Measurements from ENCODE around the gene CRACR2B.

Gene CRACR2B

GRCh38 chr11:849104-849824, 21.5 kb downstream of the CRACR2B start:
- Histone ChIP-seq H3K27ac (ENCODE audit: low read length) (no peak overlapping the region), H3K9me2 (replicated peaks; ENCODE audit: insufficient read depth, low read length) (no peaks in the 10 kb centered on the region), H3K79me2 (ENCODE audit: low read length) (no peaks in the 10 kb centered on the region), H3K4me1 (ENCODE audit: low read length) (peaks cover 4% of the 10 kb centered on the region; the same call in 1 of the 2 replicates), H3K9me3 (replicated peaks; ENCODE audit: insufficient read depth, low read length) (no peaks in the 10 kb centered on the region), H3K9ac (ENCODE audit: low read length) (no peak overlapping the region), H4K20me1 (ENCODE audit: insufficient read depth, low read length) (no peaks in the 10 kb centered on the region), H3K27me3 (replicated peaks; ENCODE audit: insufficient read depth, low read length) (peaks cover 80% of the 10 kb centered on the region), H3K36me3 (replicated peaks; ENCODE audit: insufficient read depth, low read length) (no peaks in the 10 kb centered on the region), H3K4me2 (ENCODE audit: low read depth, low read length) (peak overlapping the region; percentile 60), H3F3A (ENCODE audit: insufficient read depth, low read length) (no peaks in the 10 kb centered on the region), H2AFZ (ENCODE audit: low read length) (no peak overlapping the region), H3K4me3 (ENCODE audit: low read length) (peak overlapping the region; percentile 26; the same call in 1 of the 2 replicates)
- TF ChIP-seq CTCF (IDR thresholded peaks at IDR 0.05; ENCODE audit: low read length) (no peak), EZH2 (optimal IDR thresholded peaks at IDR 0.05; ENCODE audit: low read depth, low read length) (no peak), EZH2phosphoT487 (IDR thresholded peaks at IDR 0.05; ENCODE audit: low read length) (no peak)
- DNase-seq = peak; percentile 28

GRCh38 chr11:849951-850774, 22.4 kb downstream of the CRACR2B start:
- Histone ChIP-seq H3K4me2 (ENCODE audit: low read depth, low read length) (no peak overlapping the region), H4K20me1 (ENCODE audit: insufficient read depth, low read length) (no peaks in the 10 kb centered on the region), H3K27me3 (replicated peaks; ENCODE audit: insufficient read depth, low read length) (peaks cover 82% of the 10 kb centered on the region), H3K4me3 (ENCODE audit: low read length) (no peak overlapping the region), H3K36me3 (replicated peaks; ENCODE audit: insufficient read depth, low read length) (no peaks in the 10 kb centered on the region), H3K79me2 (ENCODE audit: low read length) (no peaks in the 10 kb centered on the region), H3K9ac (ENCODE audit: low read length) (no peak overlapping the region), H3K9me3 (replicated peaks; ENCODE audit: insufficient read depth, low read length) (no peaks in the 10 kb centered on the region), H3F3A (ENCODE audit: insufficient read depth, low read length) (no peaks in the 10 kb centered on the region), H3K4me1 (ENCODE audit: low read length) (peaks cover 4% of the 10 kb centered on the region; the same call in 1 of the 2 replicates), H2AFZ (ENCODE audit: low read length) (no peak overlapping the region), H3K9me2 (replicated peaks; ENCODE audit: insufficient read depth, low read length) (no peaks in the 10 kb centered on the region), H3K27ac (ENCODE audit: low read length) (no peak overlapping the region)
- DNase-seq = no peak
- no peak for TF ChIP-seq CTCF (IDR thresholded peaks at IDR 0.05; ENCODE audit: low read length)
- TF ChIP-seq EZH2 (optimal IDR thresholded peaks at IDR 0.05; ENCODE audit: low read depth, low read length) = no peak
- no peak for TF ChIP-seq EZH2phosphoT487 (IDR thresholded peaks at IDR 0.05; ENCODE audit: low read length)

- peaks cover 4% of the 10 kb centered on the region; the same call in 1 of the 2 replicates for H3K4me1 ChIP-seq (ENCODE audit: low read length)
These were observed 23.4 kb downstream of the CRACR2B start for GRCh38 chr11:850775-851763.

More at GRCh38 chr11:850775-851763, 23.4 kb downstream of the CRACR2B start:
- peaks cover 82% of the 10 kb centered on the region for H3K27me3 ChIP-seq (replicated peaks; ENCODE audit: insufficient read depth, low read length)
- TF ChIP-seq CTCF (IDR thresholded peaks at IDR 0.05; ENCODE audit: low read length) (peak; percentile 28), EZH2 (optimal IDR thresholded peaks at IDR 0.05; ENCODE audit: low read depth, low read length) (no peak)
- no peaks in the 10 kb centered on the region for H4K20me1 ChIP-seq (ENCODE audit: insufficient read depth, low read length)
- no peaks in the 10 kb centered on the region for H3K9me3 ChIP-seq (replicated peaks; ENCODE audit: insufficient read depth, low read length)
- H3F3A ChIP-seq (ENCODE audit: insufficient read depth, low read length) = no peaks in the 10 kb centered on the region
- no peak overlapping the region for H3K27ac ChIP-seq (ENCODE audit: low read length)
- no peaks in the 10 kb centered on the region for H3K79me2 ChIP-seq (ENCODE audit: low read length)
- H3K36me3 ChIP-seq (replicated peaks; ENCODE audit: insufficient read depth, low read length) = no peaks in the 10 kb centered on the region
- H3K9ac ChIP-seq (ENCODE audit: low read length) = no peak overlapping the region
- DNase-seq = no peak
- no peak overlapping the region for H3K4me2 ChIP-seq (ENCODE audit: low read depth, low read length)
- no peak overlapping the region for H3K4me3 ChIP-seq (ENCODE audit: low read length)
- H3K9me2 ChIP-seq (replicated peaks; ENCODE audit: insufficient read depth, low read length) = no peaks in the 10 kb centered on the region
- no peak overlapping the region for H2AFZ ChIP-seq (ENCODE audit: low read length)
